GM10847 (cell line): ENCODE data around the gene LANCL3.

Source experiments
- POLR2A ChIP-seq: IDR thresholded peaks from 2 replicates; pipeline ENCODE4 v1.6.1; 2011; ENCODE audit not compliant: insufficient read length; ENCODE audit errors: extremely low read depth

The LANCL3 gene

DNA sequence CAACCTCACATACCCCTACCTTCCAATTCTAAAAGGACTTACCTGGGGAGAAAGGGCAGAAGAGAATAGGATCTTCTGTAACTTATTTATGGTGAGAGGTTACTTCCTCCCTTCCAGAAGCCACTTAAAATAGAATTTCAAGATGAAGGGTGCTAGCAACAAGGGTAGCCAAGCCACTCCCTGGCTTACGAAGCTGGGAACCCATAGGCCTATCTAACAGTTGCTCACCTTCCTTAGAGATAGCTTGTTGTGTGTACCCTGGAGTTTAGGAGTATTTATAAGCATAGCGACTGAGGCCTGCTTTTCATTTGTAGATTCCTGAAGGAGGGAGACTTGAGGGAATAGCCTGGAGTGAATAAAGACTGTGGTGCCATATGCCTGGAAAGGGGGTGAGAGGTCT, 143.0 kb downstream of the LANCL3 start:
- TF ChIP-seq POLR2A: no peak

DNA sequence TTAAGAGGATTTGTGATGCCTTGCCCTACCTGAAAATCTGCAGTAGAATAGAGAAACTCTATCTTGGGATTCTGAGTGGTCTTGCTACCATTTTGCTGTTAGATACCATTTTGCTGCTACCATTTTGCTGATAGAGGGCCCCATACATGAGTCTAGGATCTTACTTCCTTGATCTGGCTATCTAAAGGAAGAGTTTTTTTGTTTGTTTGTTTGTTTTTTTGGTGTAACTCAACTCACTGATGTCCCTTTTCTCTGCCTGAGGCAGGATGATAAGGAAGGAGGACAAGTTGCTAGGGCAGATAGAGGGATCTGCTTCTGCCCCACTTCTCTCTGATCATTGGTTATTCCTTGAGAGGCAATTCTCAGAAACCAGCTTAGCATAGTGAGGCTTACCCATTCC, 145.1 kb downstream of the LANCL3 start:
- no peak for TF ChIP-seq POLR2A

GRCh38 chrX:37717708-37718107, 146.2 kb downstream of the LANCL3 start:
- TF ChIP-seq POLR2A: no peak

- TF ChIP-seq POLR2A: no peak
Observed at GRCh38 chrX:37722595-37722994, 151.1 kb downstream of the LANCL3 start.

DNA sequence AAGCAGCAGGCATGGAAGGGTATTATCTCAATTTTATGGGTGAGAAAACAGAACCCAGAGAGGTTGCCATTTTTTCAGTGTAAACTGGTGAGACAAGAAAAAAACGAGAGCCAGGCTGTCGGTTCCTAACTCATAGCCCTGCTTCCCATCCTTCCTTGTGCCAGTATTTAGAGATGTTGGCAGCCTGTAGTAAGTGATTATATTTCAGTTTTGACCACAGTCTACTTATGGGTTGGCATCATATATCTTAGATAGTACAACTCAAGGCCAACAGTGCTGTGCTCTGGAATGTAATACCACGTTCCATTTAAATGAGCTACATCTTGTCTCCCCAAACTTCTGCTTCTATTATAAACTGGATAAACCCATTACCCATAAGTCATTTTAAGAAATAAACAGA, 154.9 kb downstream of the LANCL3 start:
- no peak for TF ChIP-seq POLR2A
